CD14-positive monocyte (primary cell): ENCODE measurements around the gene SREK1. TPM values are rescaled to one million over a fixed set of nuclear protein-coding genes. Genes with fewer than 3 reads are reported as not detected.

Source experiments
- DNase-seq, 3 donors: peaks; one replicate each; pipeline ENCODE4 v3.0.0-alpha.2; 2011 to 2022
- H2AFZ ChIP-seq: 2 replicates; pipeline ENCODE4 v1.6.0; 2012; ENCODE audit warnings: mild to moderate bottlenecking, low read depth, low read length, inconsistent platforms; ENCODE audit not compliant: insufficient read depth, poor library complexity, severe bottlenecking
- H3K27ac ChIP-seq, 2 donors: 1 replicate in 1 of 2; 2 replicates in 1 of 2; pipeline ENCODE4 v1.5.1; 2012 to 2013; ENCODE audit warnings: low read length in 2 of 2, control low read depth in 1 of 2, inconsistent platforms in 1 of 2, low read depth in 1 of 2, mild to moderate bottlenecking in 1 of 2
- H3K27me3 ChIP-seq, 2 donors: one replicate each; pipeline versions ENCODE4 v1.6.0 to v1.6.1; 2011 to 2013; ENCODE audit warnings: low read length in 2 of 2; ENCODE audit not compliant: control insufficient read depth in 2 of 2, insufficient read depth in 2 of 2
- H3K36me3 ChIP-seq, 2 donors: replicated peaks in 1 of 2; 1 replicate in 1 of 2; 2 replicates in 1 of 2; pipeline versions ENCODE4 v1.5.1 to v1.6.1; 2012 to 2013; ENCODE audit warnings: low read length in 2 of 2, control low read depth in 1 of 2, inconsistent platforms in 1 of 2, mild to moderate bottlenecking in 1 of 2; ENCODE audit not compliant: insufficient read depth in 2 of 2, control insufficient read depth in 1 of 2
- H3K4me1 ChIP-seq, 2 donors: 1 replicate in 1 of 2; 2 replicates in 1 of 2; pipeline versions ENCODE4 v1.5.1 to v1.6.1; 2012 to 2013; ENCODE audit warnings: low read length in 2 of 2, control low read depth in 1 of 2, inconsistent platforms in 1 of 2, mild to moderate bottlenecking in 1 of 2, moderate library complexity in 1 of 2; ENCODE audit not compliant: insufficient read depth in 2 of 2, control insufficient read depth in 1 of 2
- H3K4me2 ChIP-seq: replicated peaks from 2 replicates; pipeline ENCODE3; 2012; ENCODE audit warnings: low read length, moderate library complexity, mild to moderate bottlenecking; ENCODE audit not compliant: poor library complexity, severe bottlenecking; ENCODE audit errors: extremely low read depth
- H3K4me3 ChIP-seq, 3 experiments: fragments of 200-600 bp in 1 of 3; sonication (generic) in 1 of 3; replicated peaks in 1 of 3; 1 replicate in 2 of 3; 2 replicates in 1 of 3; pipeline ENCODE4 v1.5.1; 2011 to 2013; ENCODE audit warnings: low read length in 3 of 3, mild to moderate bottlenecking in 3 of 3, control low read depth in 2 of 3, low read depth in 2 of 3, inconsistent platforms in 1 of 3, moderate library complexity in 1 of 3
- H3K79me2 ChIP-seq: 2 replicates; pipeline ENCODE4 v1.6.0; 2012; ENCODE audit warnings: mild to moderate bottlenecking, control low read depth, inconsistent platforms, low read length, moderate library complexity; ENCODE audit not compliant: insufficient read depth
- H3K9ac ChIP-seq: 2 replicates; pipeline ENCODE4 v1.6.0; 2017; ENCODE audit warnings: low read length, mild to moderate bottlenecking; ENCODE audit not compliant: insufficient read depth, poor library complexity, severe bottlenecking
- H3K9me3 ChIP-seq, 2 donors: replicated peaks in 1 of 2; 1 replicate in 1 of 2; 2 replicates in 1 of 2; pipeline versions ENCODE4 v1.5.1 to v1.6.1; 2012 to 2013; ENCODE audit warnings: low read length in 2 of 2, control low read depth in 1 of 2; ENCODE audit not compliant: control insufficient read depth in 1 of 2, insufficient read depth in 1 of 2
- H4K20me1 ChIP-seq: 2 replicates; pipeline ENCODE4 v1.6.0; 2012; ENCODE audit warnings: mild to moderate bottlenecking, low read length, control low read depth, moderate library complexity; ENCODE audit not compliant: insufficient read depth
- H3K27ac Mint-ChIP-seq, 7 donors: one replicate each; pipeline ENCODE4 v1.8.0; 2020; ENCODE audit warnings: mild to moderate bottlenecking in 7 of 7, mixed read lengths in 7 of 7, moderate library complexity in 6 of 7, inconsistent platforms in 2 of 7
- H3K27me3 Mint-ChIP-seq, 3 donors: one replicate each; pipeline ENCODE4 v1.8.0; 2021 to 2022; ENCODE audit warnings: low read depth in 3 of 3, mild to moderate bottlenecking in 3 of 3, mixed read lengths in 3 of 3, moderate library complexity in 3 of 3, inconsistent platforms in 1 of 3
- H3K36me3 Mint-ChIP-seq, 2 donors: one replicate each; pipeline ENCODE4 v1.8.0; 2020; ENCODE audit warnings: mixed read lengths in 2 of 2, inconsistent platforms in 1 of 2, mild to moderate bottlenecking in 1 of 2
- H3K4me1 Mint-ChIP-seq: one replicate; pipeline ENCODE4 v1.8.0; 2020; ENCODE audit warnings: mild to moderate bottlenecking, mixed read lengths
- H3K4me3 Mint-ChIP-seq, 2 donors: one replicate each; pipeline ENCODE4 v1.8.0; 2020; ENCODE audit warnings: mild to moderate bottlenecking in 2 of 2, mixed read lengths in 2 of 2, moderate library complexity in 1 of 2
- H3K9me3 Mint-ChIP-seq, 7 donors: one replicate each; pipeline ENCODE4 v1.8.0; 2020 to 2022; ENCODE audit warnings: mixed read lengths in 7 of 7, mild to moderate bottlenecking in 6 of 7, moderate library complexity in 6 of 7, inconsistent platforms in 2 of 7
- CTCF ChIP-seq: fragments of 200-600 bp; IDR thresholded peaks from one replicate; pipeline ENCODE4 v1.8.0; 2022; ENCODE audit warnings: antibody characterized with exemption, mild to moderate bottlenecking
- WGBS: methylation state at CpG from one replicate; pipeline ENCODE4 v1.1.5; 2013; ENCODE audit warnings: missing lambda C conversion rate; ENCODE audit not compliant: insufficient coverage; 5-methylcytosine and 5-hydroxymethylcytosine counted together
- intact Hi-C, 2 donors: fragments of 100-400 bp; cut with micrococcal nuclease; formaldehyde crosslinking; loops; one replicate each; pipeline versions ENCODE4 v1.15.0 to v1.15.1; 2023
- polyA plus RNA-seq, 3 donors: library from polyadenylated mRNA; depleted of rRNA in 1 of 3; unstranded in 2 of 3; stranded (reverse) in 1 of 3; fragments of 300-500 nt in 2 of 3; fragments of >200 nt in 1 of 3; fragmentation: Illumina TruSeq in 2 of 3; gene quantifications; 1 replicate in 2 of 3; 2 replicates in 1 of 3; pipeline ENCODE4 v1.2.3, GENCODE V29; 2012 to 2021

SREK1 gene
- polyA plus RNA-seq, 3 donors, result 6.4 to 34.8 (median 9.8) TPM

- no peaks in the 10 kb centered on the region for H3K27me3 Mint-ChIP-seq
- no peak for DNase-seq
- Histone ChIP-seq H3K9me3 (no peaks in the 10 kb centered on the region), H3K27ac (no peak overlapping the region), H4K20me1 (peaks cover 52% of the 10 kb centered on the region), H3K4me3 (no peak overlapping the region), H3K9ac (no peak overlapping the region), H3K79me2 (peaks cover 100% of the 10 kb centered on the region), H3K27me3 (no peaks in the 10 kb centered on the region), H3K36me3 (peaks cover 5 to 17% of the 10 kb centered on the region in 2 donors), H2AFZ (no peak overlapping the region), H3K4me1 (peaks cover 5 to 20% of the 10 kb centered on the region in 2 donors), H3K4me2 (no peak overlapping the region)
- WGBS, result 85% methylated on average over 2 of the region's 3 CpGs
- peaks cover 29% of the 10 kb centered on the region for H3K4me1 Mint-ChIP-seq
- H3K4me3 Mint-ChIP-seq, result no peak overlapping the region
- intact Hi-C loops, result loop anchor here (10.0 kb wide), 2 partner anchors 225 to 525 kb away; partner anchors contain the start of genes ERBIN (in 1 of the 2), SHLD3 (in 1 of the 2), TRAPPC13 (in 1 of the 2) and TRIM23 (in 1 of the 2)
- peaks cover 13 to 26% of the 10 kb centered on the region in 2 donors for H3K36me3 Mint-ChIP-seq
- H3K9me3 Mint-ChIP-seq, result peaks cover 0 to 8% (median 2%) of the 10 kb centered on the region in 7 donors
- no peak for TF ChIP-seq CTCF
- no peak overlapping the region for H3K27ac Mint-ChIP-seq
Measured at GRCh38 chr5:66149950-66150349, 5.8 kb downstream of the SREK1 start.

GRCh38 chr5:66151030-66151429, 6.9 kb downstream of the SREK1 start:
- H3K36me3 Mint-ChIP-seq, result peaks cover 23 to 34% of the 10 kb centered on the region in 2 donors
- Histone ChIP-seq H4K20me1 (peaks cover 59% of the 10 kb centered on the region), H3K36me3 (peaks cover 9 to 28% of the 10 kb centered on the region in 2 donors), H3K4me1 (peaks cover 2 to 9% of the 10 kb centered on the region in 2 donors), H2AFZ (no peak overlapping the region), H3K79me2 (peaks cover 98% of the 10 kb centered on the region), H3K27me3 (no peaks in the 10 kb centered on the region), H3K4me2 (no peak overlapping the region), H3K4me3 (no peak overlapping the region), H3K9ac (no peak overlapping the region), H3K9me3 (no peaks in the 10 kb centered on the region), H3K27ac (peak overlapping the region in 1 of 2 donors; percentile 7)
- H3K9me3 Mint-ChIP-seq, result peaks cover 0 to 8% (median 2%) of the 10 kb centered on the region in 7 donors
- TF ChIP-seq CTCF, result no peak
- no peaks in the 10 kb centered on the region for H3K27me3 Mint-ChIP-seq
- no peak for DNase-seq
- 100% methylated on average over 1 of the region's 2 CpGs for WGBS
- intact Hi-C loops, result no loop called here
- H3K4me1 Mint-ChIP-seq, result peaks cover 23% of the 10 kb centered on the region
- H3K27ac Mint-ChIP-seq, result peak overlapping the region in 2 of 7 donors; percentile 7 to 47
- no peak overlapping the region for H3K4me3 Mint-ChIP-seq
